ENCODE data around the gene CDH18. TPM values are rescaled to one million over a fixed set of nuclear protein-coding genes. Genes with fewer than 3 reads are reported as not detected.

Gene CDH18
- total and polyA plus RNA-seq, 8 donors: 0.58 to 1.9 (median 1.1) TPM; not detected in 2

DNA sequence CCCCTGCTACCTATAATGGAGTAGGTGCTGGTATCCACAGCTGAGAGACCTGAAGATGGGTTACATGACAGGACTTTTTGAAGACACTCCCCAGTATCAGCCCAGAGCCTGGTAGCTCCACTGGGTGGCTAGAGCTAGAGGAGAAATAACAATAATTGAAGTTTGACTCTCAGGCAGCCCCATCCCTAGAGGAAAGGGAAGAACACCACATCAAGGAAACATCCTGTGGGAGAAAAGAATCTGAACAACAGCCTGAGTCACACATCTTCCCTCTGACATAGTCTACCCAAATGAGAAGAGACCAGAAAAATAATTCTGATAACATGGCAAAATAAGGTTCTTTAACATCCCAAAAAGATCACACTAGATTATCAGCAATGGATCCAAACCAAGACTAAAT lies 432.1 kb downstream of the CDH18 start:
- no peak overlapping the region for H3K27ac ChIP-seq
- no peak overlapping the region for H3K4me3 ChIP-seq
- no peaks in the 10 kb centered on the region for H3K36me3 ChIP-seq
- TF ChIP-seq CTCF (IDR thresholded peaks at IDR 0.05): no peak
- no peaks in the 10 kb centered on the region for H3K4me1 ChIP-seq
- no peak for ATAC-seq
- H3K27me3 ChIP-seq: no peaks in the 10 kb centered on the region
- no peak for DNase-seq
- peaks cover 0 to 2% of the 10 kb centered on the region in 2 donors for H3K9me3 ChIP-seq
- intact Hi-C loops (cut with DNase I): no loop called here

- Histone ChIP-seq H3K4me1 (no peaks in the 10 kb centered on the region), H3K36me3 (no peaks in the 10 kb centered on the region), H3K27me3 (no peaks in the 10 kb centered on the region), H3K27ac (no peak overlapping the region), H3K9me3 (peaks cover 0 to 2% of the 10 kb centered on the region in 2 donors), H3K4me3 (no peak overlapping the region)
- intact Hi-C loops (cut with DNase I): no loop called here
- DNase-seq (no peak), ATAC-seq (no peak)
- no peak for TF ChIP-seq CTCF (IDR thresholded peaks at IDR 0.05)
Observed at GRCh38 chr5:19555436-19555835, 432.6 kb downstream of the CDH18 start.

GRCh38 chr5:19554524-19554923 lies 433.5 kb downstream of the CDH18 start:
- TF ChIP-seq CTCF (IDR thresholded peaks at IDR 0.05): no peak
- Histone ChIP-seq H3K4me1 (no peaks in the 10 kb centered on the region), H3K36me3 (no peaks in the 10 kb centered on the region), H3K27me3 (no peaks in the 10 kb centered on the region), H3K4me3 (no peak overlapping the region), H3K27ac (no peak overlapping the region), H3K9me3 (peaks cover 0 to 2% of the 10 kb centered on the region in 2 donors)
- no peak for ATAC-seq
- intact Hi-C loops (cut with DNase I): no loop called here
- no peak for DNase-seq

DNA sequence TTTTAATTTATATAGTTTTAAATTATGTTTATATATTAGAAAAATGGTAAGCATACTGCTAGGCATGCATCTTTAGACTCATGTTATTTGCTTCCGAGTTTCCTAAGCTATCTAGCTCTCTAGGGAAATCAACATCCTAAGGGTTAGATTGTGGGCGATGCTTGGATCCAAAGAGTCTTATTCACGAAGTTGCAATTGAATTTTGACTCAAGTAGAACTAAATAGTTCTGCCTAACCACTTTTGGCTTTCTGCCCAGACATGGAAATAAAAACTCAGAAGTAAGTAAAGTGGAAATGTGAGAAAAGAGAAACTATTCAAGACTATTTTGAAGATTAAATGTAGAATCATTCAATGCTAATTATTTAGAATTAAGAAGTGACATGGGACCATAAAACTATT lies 440.4 kb downstream of the CDH18 start:
- H3K4me1 ChIP-seq: no peaks in the 10 kb centered on the region
- H3K27ac ChIP-seq: no peak overlapping the region
- H3K4me3 ChIP-seq: no peak overlapping the region
- ATAC-seq (peak; percentile 76), DNase-seq (peak in 2 of 4 donors; percentile 33 to 56)
- H3K27me3 ChIP-seq: no peaks in the 10 kb centered on the region
- TF ChIP-seq CTCF (IDR thresholded peaks at IDR 0.05): no peak
- H3K9me3 ChIP-seq: no peaks in the 10 kb centered on the region
- H3K36me3 ChIP-seq: no peaks in the 10 kb centered on the region
- intact Hi-C loops (cut with DNase I): no loop called here

GRCh38 chr5:19546521-19546920 lies 441.5 kb downstream of the CDH18 start:
- Histone ChIP-seq H3K36me3 (no peaks in the 10 kb centered on the region), H3K9me3 (no peaks in the 10 kb centered on the region), H3K27ac (no peak overlapping the region), H3K27me3 (no peaks in the 10 kb centered on the region), H3K4me3 (no peak overlapping the region), H3K4me1 (no peaks in the 10 kb centered on the region)
- ATAC-seq (no peak), DNase-seq (no peak)
- no peak for TF ChIP-seq CTCF (IDR thresholded peaks at IDR 0.05)
- intact Hi-C loops (cut with DNase I): no loop called here

Data from left lung (tissue), 10 donors.